HEK293T (cell line): Measurements from ENCODE around the gene SLCO1B1.
"Not testable (repeated sequence)": the region's sequence is repeated elsewhere in the genome, so short reads cannot be mapped to it uniquely, and the experiment has no call there.

Experiments
- CTCF ChIA-PET: fragments of 350-600 bp; formaldehyde crosslinking; extraction: SDS; loops from one replicate; lab custom pipeline; 2021; ENCODE audit warnings: antibody characterized with exemption, inconsistent platforms; lab: Yijun Ruan, JAX
- POLR2A ChIA-PET: fragments of 350-600 bp; formaldehyde crosslinking; extraction: SDS; loops from one replicate; lab custom pipeline; 2020; ENCODE audit warnings: antibody characterized with exemption, inconsistent platforms; lab: Yijun Ruan, JAX
- DNase-seq: peaks from one replicate; pipeline ENCODE4 v3.0.0; 2012; ENCODE audit warnings: mixed read lengths; ENCODE audit errors: extremely low spot score
- ARNT ChIP-seq: fragments of 450-650 bp; IDR thresholded peaks from 2 replicates; pipeline ENCODE4 v1.6.1; 2017; ENCODE audit warnings: mild to moderate bottlenecking
- BHLHE40 ChIP-seq: fragments of 450-650 bp; IDR thresholded peaks from 2 replicates; pipeline ENCODE4 v1.6.1; 2016; ENCODE audit warnings: mild to moderate bottlenecking, moderate library complexity, borderline replicate concordance
- CTBP1 ChIP-seq: fragments of 450-650 bp; IDR thresholded peaks from 2 replicates; pipeline ENCODE4 v1.6.1; 2016; ENCODE audit warnings: borderline replicate concordance
- ELF4 ChIP-seq: fragments of 450-650 bp; IDR thresholded peaks from 2 replicates; pipeline ENCODE4 v1.6.1; 2017; ENCODE audit warnings: antibody characterized with exemption
- FOXA1 ChIP-seq: fragments of 450-650 bp; IDR thresholded peaks from 2 replicates; pipeline ENCODE4 v1.6.1; 2016; ENCODE audit warnings: mild to moderate bottlenecking
- FOXK2 ChIP-seq: fragments of 450-650 bp; IDR thresholded peaks from 2 replicates; pipeline ENCODE4 v1.6.1; 2016; ENCODE audit warnings: mild to moderate bottlenecking
- FOXM1 ChIP-seq: fragments of 450-650 bp; IDR thresholded peaks from 2 replicates; pipeline ENCODE4 v1.6.1; 2017; ENCODE audit warnings: mild to moderate bottlenecking, borderline replicate concordance
- HDGF ChIP-seq: fragments of 450-650 bp; IDR thresholded peaks from 2 replicates; pipeline ENCODE4 v1.6.1; 2017; ENCODE audit warnings: antibody characterized with exemption, borderline replicate concordance
- L3MBTL2 ChIP-seq: fragments of 450-650 bp; conservative IDR thresholded peaks from 2 replicates; pipeline ENCODE4 v1.6.1; 2016; ENCODE audit warnings: mild to moderate bottlenecking
- LEF1 ChIP-seq: fragments of 450-650 bp; IDR thresholded peaks from 2 replicates; pipeline ENCODE4 v1.6.1; 2017; ENCODE audit warnings: mild to moderate bottlenecking, borderline replicate concordance
- NFRKB ChIP-seq: fragments of 450-650 bp; IDR thresholded peaks from 2 replicates; pipeline ENCODE4 v1.6.1; 2016; ENCODE audit warnings: mild to moderate bottlenecking, moderate library complexity
- PKNOX1 ChIP-seq: fragments of 450-650 bp; IDR thresholded peaks from 2 replicates; pipeline ENCODE4 v1.6.1; 2016
- SP1 ChIP-seq: fragments of 450-650 bp; IDR thresholded peaks from 2 replicates; pipeline ENCODE4 v1.6.1; 2017
- SUZ12 ChIP-seq: fragments of 450-650 bp; IDR thresholded peaks from 2 replicates; pipeline ENCODE4 v1.6.1; 2016; ENCODE audit warnings: mild to moderate bottlenecking
- TARDBP ChIP-seq: fragments of 450-650 bp; IDR thresholded peaks from 2 replicates; pipeline ENCODE4 v1.6.1; 2016
- ZNF384 ChIP-seq: fragments of 450-650 bp; IDR thresholded peaks from 2 replicates; pipeline ENCODE4 v1.6.1; 2016

SLCO1B1 gene

GRCh38 chr12:21165048-21165447, 34.1 kb downstream of the SLCO1B1 start:
- no peak for DNase-seq
- POLR2A ChIA-PET: no interaction called here
- TF ChIP-seq ELF4: no peak
- CTCF ChIA-PET: no interaction called here

- ChIA-PET POLR2A (no interaction called here), CTCF (no interaction called here)
- DNase-seq: peak; percentile 31
- TF ChIP-seq PKNOX1: no peak
- no peak for TF ChIP-seq ZNF384
- TF ChIP-seq TARDBP: no peak
- no peak for TF ChIP-seq BHLHE40
These were observed 39.0 kb downstream of the SLCO1B1 start for GRCh38 chr12:21169878-21170472.

- DNase-seq: no peak
- ChIA-PET CTCF (no interaction called here), POLR2A (no interaction called here)
- TF ChIP-seq LEF1 (no peak), L3MBTL2 (no peak), SUZ12 (no peak), TARDBP (no peak), FOXA1 (no peak), NFRKB (no peak), BHLHE40 (no peak), FOXK2 (no peak), FOXM1 (no peak), ARNT (no peak), HDGF (no peak)
These were observed 41.1 kb downstream of the SLCO1B1 start for GRCh38 chr12:21172079-21172478.

- TF ChIP-seq FOXK2 (no peak), ELF4 (no peak), FOXM1 (no peak), NFRKB (no peak), FOXA1 (no peak), SUZ12 (no peak), ZNF384 (no peak), LEF1 (no peak), BHLHE40 (no peak), SP1 (no peak)
- no peak for DNase-seq
- ChIA-PET POLR2A (no interaction called here), CTCF (no interaction called here)
These were observed 52.8 kb downstream of the SLCO1B1 start for GRCh38 chr12:21183721-21184275.

GRCh38 chr12:21190016-21190415, 59.0 kb downstream of the SLCO1B1 start:
- TF ChIP-seq ZNF384: no peak
- TF ChIP-seq LEF1: no peak
- TF ChIP-seq ARNT: no peak
- no peak for TF ChIP-seq NFRKB
- no peak for TF ChIP-seq CTBP1
- TF ChIP-seq FOXM1: no peak
- no peak for TF ChIP-seq FOXA1
- no peak for TF ChIP-seq SP1
- no peak for TF ChIP-seq SUZ12
- TF ChIP-seq BHLHE40: no peak
- TF ChIP-seq ELF4: no peak
- TF ChIP-seq HDGF: no peak
- no peak for TF ChIP-seq PKNOX1
- TF ChIP-seq TARDBP: no peak
- TF ChIP-seq FOXK2: no peak
- no peak for TF ChIP-seq L3MBTL2
- ChIA-PET POLR2A (no interaction called here), CTCF (no interaction called here)
- no peak for DNase-seq

GRCh38 chr12:21214433-21214832, 83.4 kb downstream of the SLCO1B1 start:
- POLR2A ChIA-PET, DNase-seq, CTCF ChIA-PET: not testable (repeated sequence)

- TF ChIP-seq L3MBTL2 (no peak), SUZ12 (no peak), ZNF384 (no peak), FOXM1 (no peak), FOXA1 (no peak), FOXK2 (no peak), LEF1 (no peak), TARDBP (no peak), CTBP1 (no peak), ELF4 (no peak), HDGF (no peak), PKNOX1 (no peak), SP1 (no peak), NFRKB (no peak), BHLHE40 (no peak), ARNT (no peak)
- CTCF ChIA-PET: no interaction called here
- no peak for DNase-seq
- POLR2A ChIA-PET: no interaction called here
These were observed 88.2 kb downstream of the SLCO1B1 start for GRCh38 chr12:21219206-21219605.
